ACC112 (cell line): Measurements from ENCODE around the gene DAD1.
A peak's percentile ranks its signal among the peaks of the same experiment; 100 is the strongest.

ENCODE experiments used
- H2AFZ ChIP-seq: fragments of 200-600 bp; sonication (generic); one replicate; pipeline ENCODE4 v1.6.0; 2017; ENCODE audit warnings: antibody characterized with exemption, low read length; ENCODE audit not compliant: unreplicated experiment
- H3K27ac ChIP-seq: fragments of 200-600 bp; sonication (generic); 2 replicates; pipeline ENCODE4 v1.5.1; 2014; ENCODE audit warnings: low read depth, mild to moderate bottlenecking, antibody characterized with exemption, low read length, moderate library complexity
- H3K27me3 ChIP-seq: fragments of 200-600 bp; sonication (generic); 2 replicates; pipeline ENCODE4 v1.6.1; 2014; ENCODE audit warnings: mild to moderate bottlenecking, antibody characterized with exemption, low read length, moderate library complexity, mixed read lengths; ENCODE audit not compliant: insufficient read depth
- H3K36me3 ChIP-seq: fragments of 200-600 bp; sonication (generic); 2 replicates; pipeline ENCODE4 v1.6.1; 2016; ENCODE audit warnings: mild to moderate bottlenecking, antibody characterized with exemption, low read length, moderate library complexity, mixed read lengths; ENCODE audit not compliant: insufficient read depth
- H3K4me1 ChIP-seq: fragments of 200-600 bp; sonication (generic); one replicate; pipeline ENCODE4 v1.6.1; 2016; ENCODE audit warnings: low read length, mixed read lengths; ENCODE audit not compliant: insufficient read depth, unreplicated experiment, control insufficient read depth
- H3K4me3 ChIP-seq: fragments of 200-600 bp; sonication (generic); 2 replicates; pipeline ENCODE4 v1.5.1; 2014; ENCODE audit warnings: mild to moderate bottlenecking, low read depth, low read length
- H3K79me2 ChIP-seq: fragments of 200-600 bp; sonication (generic); one replicate; pipeline ENCODE4 v1.6.0; 2016; ENCODE audit warnings: low read length; ENCODE audit not compliant: control insufficient read depth, unreplicated experiment, insufficient read depth

DAD1 gene

GRCh38 chr14:22537436-22538310 is 51.4 kb downstream of the DAD1 start:
- Histone ChIP-seq H3K79me2 (no peaks in the 10 kb centered on the region), H3K36me3 (no peaks in the 10 kb centered on the region), H2AFZ (no peak overlapping the region), H3K4me1 (peaks cover 24% of the 10 kb centered on the region), H3K27ac (peak overlapping the region; percentile 9; the same call in 1 of the 2 replicates), H3K27me3 (no peaks in the 10 kb centered on the region), H3K4me3 (no peak overlapping the region)

GRCh38 chr14:22536853-22537338 is 52.1 kb downstream of the DAD1 start:
- Histone ChIP-seq H3K27ac (peak overlapping the region; percentile 37), H3K36me3 (no peaks in the 10 kb centered on the region), H3K79me2 (no peaks in the 10 kb centered on the region), H3K4me3 (no peak overlapping the region), H3K4me1 (peaks cover 28% of the 10 kb centered on the region), H2AFZ (peak overlapping the region; percentile 7), H3K27me3 (no peaks in the 10 kb centered on the region)

GRCh38 chr14:22535916-22536315 is 53.1 kb downstream of the DAD1 start:
- H3K27me3 ChIP-seq: no peaks in the 10 kb centered on the region
- H3K79me2 ChIP-seq: no peaks in the 10 kb centered on the region
- H3K27ac ChIP-seq: no peak overlapping the region
- H3K4me1 ChIP-seq: peaks cover 28% of the 10 kb centered on the region
- no peak overlapping the region for H2AFZ ChIP-seq
- no peaks in the 10 kb centered on the region for H3K36me3 ChIP-seq
- no peak overlapping the region for H3K4me3 ChIP-seq

- Histone ChIP-seq H3K36me3 (no peaks in the 10 kb centered on the region), H2AFZ (no peak overlapping the region), H3K4me1 (peaks cover 28% of the 10 kb centered on the region), H3K27me3 (no peaks in the 10 kb centered on the region), H3K27ac (no peak overlapping the region), H3K4me3 (no peak overlapping the region), H3K79me2 (no peaks in the 10 kb centered on the region)
Observed at GRCh38 chr14:22535126-22535525, 53.9 kb downstream of the DAD1 start.

- Histone ChIP-seq H3K27ac (no peak overlapping the region), H3K27me3 (no peaks in the 10 kb centered on the region), H2AFZ (no peak overlapping the region), H3K79me2 (no peaks in the 10 kb centered on the region), H3K36me3 (no peaks in the 10 kb centered on the region), H3K4me1 (peaks cover 28% of the 10 kb centered on the region), H3K4me3 (no peak overlapping the region)
Observed at GRCh38 chr14:22534547-22534946, 54.5 kb downstream of the DAD1 start.

DNA sequence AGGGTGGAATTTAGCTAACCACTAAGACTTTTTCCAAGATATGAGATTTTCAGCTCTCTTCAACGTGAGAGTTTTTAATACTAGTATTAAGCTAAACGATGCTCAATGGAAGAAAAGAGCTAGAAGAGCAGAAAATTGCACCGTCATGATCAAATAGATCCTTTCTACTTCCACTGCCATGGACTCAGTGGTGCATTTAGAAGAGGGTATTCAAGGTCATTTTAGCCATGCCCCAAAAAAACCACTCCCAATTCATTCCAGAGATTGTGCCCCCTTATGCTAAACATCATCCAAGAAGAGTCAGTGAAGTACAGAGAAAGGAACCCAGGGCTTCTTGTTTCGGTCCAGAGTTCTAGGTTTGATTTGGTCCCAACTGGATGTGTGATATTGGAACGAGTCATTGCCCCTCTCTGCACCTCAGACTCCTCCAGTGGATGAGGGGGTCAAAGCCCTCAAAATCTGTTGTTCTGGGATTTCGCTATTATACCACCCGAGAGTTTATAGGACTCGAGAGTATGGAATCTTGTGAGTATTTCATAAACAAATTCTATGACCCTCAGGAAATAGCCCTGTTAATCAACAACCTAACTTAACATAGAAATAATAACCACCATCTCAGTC is 55.2 kb downstream of the DAD1 start:
- H3K4me1 ChIP-seq: peaks cover 28% of the 10 kb centered on the region
- H3K36me3 ChIP-seq: no peaks in the 10 kb centered on the region
- H3K4me3 ChIP-seq: no peak overlapping the region
- H3K27ac ChIP-seq: no peak overlapping the region
- 0 out of 2 replicates have a peak, but pooled peaks cover 3% of the 10 kb centered on the region for H3K27me3 ChIP-seq
- no peaks in the 10 kb centered on the region for H3K79me2 ChIP-seq
- no peak overlapping the region for H2AFZ ChIP-seq

GRCh38 chr14:22533057-22533704 is 55.8 kb downstream of the DAD1 start:
- Histone ChIP-seq H3K36me3 (no peaks in the 10 kb centered on the region), H3K27me3 (0 out of 2 replicates have a peak, but pooled peaks cover 3% of the 10 kb centered on the region), H3K4me3 (no peak overlapping the region), H2AFZ (peak overlapping the region; percentile 41), H3K27ac (no peak overlapping the region), H3K4me1 (peaks cover 26% of the 10 kb centered on the region), H3K79me2 (no peaks in the 10 kb centered on the region)

- no peaks in the 10 kb centered on the region for H3K79me2 ChIP-seq
- H3K4me1 ChIP-seq: peaks cover 25% of the 10 kb centered on the region
- no peaks in the 10 kb centered on the region for H3K36me3 ChIP-seq
- H3K27me3 ChIP-seq: peaks cover 4% of the 10 kb centered on the region
- no peak overlapping the region for H3K27ac ChIP-seq
- H3K4me3 ChIP-seq: no peak overlapping the region
- H2AFZ ChIP-seq: peak overlapping the region; percentile 41
Observed at GRCh38 chr14:22532345-22533056, 56.5 kb downstream of the DAD1 start.

DNA sequence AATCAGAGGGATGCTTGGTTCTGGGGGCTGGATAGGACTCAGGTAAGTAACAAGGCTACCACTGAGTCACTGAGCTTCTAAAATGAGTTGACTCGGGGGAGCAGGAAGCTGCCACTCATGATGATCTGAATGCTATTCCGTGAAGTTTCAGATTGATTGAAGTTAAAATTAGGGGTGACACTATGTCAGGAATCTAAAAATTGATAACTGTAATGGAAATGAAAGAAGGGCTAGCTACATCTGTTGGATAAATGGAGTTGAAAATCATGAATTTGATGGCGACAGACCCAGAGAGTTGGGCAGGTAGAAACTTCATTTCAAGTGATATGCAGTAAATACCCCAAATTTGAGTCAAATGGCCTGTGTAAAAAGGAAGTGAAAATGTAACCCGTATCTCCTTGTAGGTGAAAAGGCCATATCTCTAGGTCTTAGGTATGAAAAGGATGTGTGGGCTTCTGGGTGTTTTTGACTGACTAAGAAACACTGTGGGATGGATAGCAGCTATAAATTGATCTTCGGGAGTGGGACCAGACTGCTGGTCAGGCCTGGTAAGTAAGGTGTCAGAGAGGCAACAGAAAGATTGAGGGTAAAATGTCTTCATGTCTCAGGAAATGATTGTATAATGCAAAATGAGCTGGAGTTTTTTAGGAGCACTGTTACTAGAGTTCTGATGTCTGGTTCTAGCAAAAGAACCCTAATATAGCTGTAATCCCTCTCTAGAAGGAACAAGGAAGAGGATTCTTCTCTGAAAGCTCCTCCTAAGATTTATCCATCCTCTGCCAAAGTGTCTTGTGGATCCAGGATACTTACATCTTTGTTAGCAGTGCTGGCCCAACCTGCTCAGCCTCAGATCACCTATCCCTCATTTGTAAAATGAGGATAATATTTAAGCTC is 57.3 kb downstream of the DAD1 start:
- no peaks in the 10 kb centered on the region for H3K79me2 ChIP-seq
- no peak overlapping the region for H2AFZ ChIP-seq
- H3K4me3 ChIP-seq: no peak overlapping the region
- H3K4me1 ChIP-seq: peaks cover 17% of the 10 kb centered on the region
- no peaks in the 10 kb centered on the region for H3K36me3 ChIP-seq
- H3K27ac ChIP-seq: no peak overlapping the region
- H3K27me3 ChIP-seq: peaks cover 12% of the 10 kb centered on the region
